H9 (cell line): ENCODE data around the gene NFAM1. TPM values are rescaled to one million over a fixed set of nuclear protein-coding genes. Genes with fewer than 3 reads are reported as not detected.

Experiments
- DNase-seq: peaks from one replicate; pipeline ENCODE4 v3.0.0-alpha.2; 2017
- H2AFZ ChIP-seq: one replicate; pipeline ENCODE4 v1.6.1; 2013; ENCODE audit warnings: mild to moderate bottlenecking, low read length, control low read depth, moderate library complexity
- H2AK5ac ChIP-seq: 2 replicates; pipeline ENCODE4 v1.6.1; 2013; ENCODE audit warnings: low read length, control low read depth, mixed read lengths; ENCODE audit not compliant: insufficient read length
- H2BK120ac ChIP-seq: one replicate; pipeline ENCODE4 v1.6.1; 2013; ENCODE audit warnings: low read depth, mild to moderate bottlenecking, low read length, control low read depth, inconsistent platforms; ENCODE audit not compliant: poor library complexity, severe bottlenecking
- H2BK12ac ChIP-seq: 2 replicates; pipeline ENCODE4 v1.6.1; 2013; ENCODE audit warnings: low read length, control low read depth, mixed read lengths, low read depth; ENCODE audit not compliant: insufficient read length
- H2BK15ac ChIP-seq: 2 replicates; pipeline ENCODE4 v1.6.1; 2013; ENCODE audit warnings: low read depth, low read length, control low read depth
- H2BK20ac ChIP-seq: one replicate; pipeline ENCODE4 v1.6.1; 2013; ENCODE audit warnings: low read depth, mild to moderate bottlenecking, low read length, control low read depth, inconsistent platforms; ENCODE audit not compliant: poor library complexity, severe bottlenecking
- H2BK5ac ChIP-seq: 2 replicates; pipeline ENCODE4 v1.6.1; 2013; ENCODE audit warnings: low read length, control low read depth, mixed read lengths; ENCODE audit not compliant: insufficient read length
- H3K14ac ChIP-seq: 2 replicates; pipeline ENCODE4 v1.6.1; 2013; ENCODE audit warnings: low read length, control low read depth; ENCODE audit not compliant: insufficient read depth
- H3K18ac ChIP-seq: 2 replicates; pipeline ENCODE4 v1.6.1; 2013; ENCODE audit warnings: low read depth, mild to moderate bottlenecking, mixed read lengths, low read length, control low read depth; ENCODE audit not compliant: insufficient read length
- H3K23ac ChIP-seq: 2 replicates; pipeline ENCODE4 v1.6.1; 2013; ENCODE audit warnings: low read length, control low read depth, mixed read lengths, low read depth; ENCODE audit not compliant: insufficient read length
- H3K23me2 ChIP-seq: 2 replicates; pipeline ENCODE4 v1.6.1; 2013; ENCODE audit warnings: low read depth, mild to moderate bottlenecking, mixed read lengths, low read length, control low read depth; ENCODE audit not compliant: insufficient read length, poor library complexity, severe bottlenecking
- H3K27ac ChIP-seq: 2 replicates; pipeline ENCODE4 v1.5.1; 2013; ENCODE audit warnings: low read length, control low read depth, mixed read lengths, low read depth; ENCODE audit not compliant: insufficient read length
- H3K27me3 ChIP-seq: 2 replicates; pipeline ENCODE4 v1.6.1; 2013; ENCODE audit warnings: low read length, control low read depth, inconsistent platforms; ENCODE audit not compliant: insufficient read depth
- H3K4ac ChIP-seq: 2 replicates; pipeline ENCODE4 v1.6.1; 2013; ENCODE audit warnings: low read depth, mild to moderate bottlenecking, control low read depth, inconsistent platforms, low read length, moderate library complexity
- H3K4me1 ChIP-seq: 2 replicates; pipeline ENCODE4 v1.6.1; 2013; ENCODE audit warnings: low read length, control low read depth, inconsistent platforms; ENCODE audit not compliant: insufficient read depth
- H3K4me2 ChIP-seq: 2 replicates; pipeline ENCODE4 v1.6.1; 2013; ENCODE audit warnings: low read length, control low read depth, mixed read lengths; ENCODE audit not compliant: insufficient read length, insufficient read depth
- H3K56ac ChIP-seq: 2 replicates; pipeline ENCODE4 v1.6.1; 2013; ENCODE audit warnings: low read depth, mild to moderate bottlenecking, mixed read lengths, low read length, control low read depth; ENCODE audit not compliant: insufficient read length
- H3K79me1 ChIP-seq: 2 replicates; pipeline ENCODE4 v1.6.1; 2013; ENCODE audit warnings: low read depth, mild to moderate bottlenecking, moderate library complexity, low read length, control low read depth, inconsistent platforms; ENCODE audit not compliant: insufficient read depth, poor library complexity, severe bottlenecking
- H3K79me2 ChIP-seq: 2 replicates; pipeline ENCODE4 v1.6.1; 2013; ENCODE audit warnings: low read length, control low read depth, inconsistent platforms; ENCODE audit not compliant: insufficient read depth
- H3K9ac ChIP-seq: 2 replicates; pipeline ENCODE4 v1.6.1; 2013; ENCODE audit warnings: low read length, control low read depth, mixed read lengths; ENCODE audit not compliant: insufficient read length; ENCODE audit errors: extremely low read depth
- H3K9me3 ChIP-seq: one replicate; pipeline ENCODE4 v1.6.1; 2013; ENCODE audit warnings: low read depth, low read length, inconsistent platforms; ENCODE audit not compliant: control insufficient read depth
- H3T11ph ChIP-seq: one replicate; pipeline ENCODE4 v1.6.1; 2013; ENCODE audit warnings: mild to moderate bottlenecking, low read length, control low read depth, inconsistent platforms
- H4K20me1 ChIP-seq: one replicate; pipeline ENCODE4 v1.6.1; 2013; ENCODE audit not compliant: control insufficient read depth, insufficient read length, insufficient read depth
- H4K5ac ChIP-seq: 2 replicates; pipeline ENCODE4 v1.6.1; 2013; ENCODE audit warnings: low read depth, mild to moderate bottlenecking, mixed read lengths, low read length, control low read depth; ENCODE audit not compliant: insufficient read length
- H4K8ac ChIP-seq: replicated peaks from 2 replicates; pipeline ENCODE4 v1.6.1; 2013; ENCODE audit warnings: low read length, control low read depth, mixed read lengths, low read depth; ENCODE audit not compliant: insufficient read length
- H4K91ac ChIP-seq: 2 replicates; pipeline ENCODE4 v1.6.1; 2013; ENCODE audit warnings: low read depth, mild to moderate bottlenecking, moderate library complexity, mixed read lengths, low read length, control low read depth; ENCODE audit not compliant: insufficient read length
- H3K27ac Mint-ChIP-seq, 3 experiments: 2 replicates in 2 of 3; 3 replicates in 1 of 3; pipeline ENCODE4 v1.8.0; 2020 to 2021; ENCODE audit warnings: mixed read lengths in 3 of 3, mild to moderate bottlenecking in 1 of 3, moderate library complexity in 1 of 3
- H3K27me3 Mint-ChIP-seq: 2 replicates; pipeline ENCODE4 v1.8.0; 2021; ENCODE audit warnings: low read depth, mild to moderate bottlenecking, moderate library complexity, mixed read lengths
- H3K36me3 Mint-ChIP-seq, 3 experiments: 2 replicates in 2 of 3; 3 replicates in 1 of 3; pipeline ENCODE4 v1.8.0; 2020 to 2021; ENCODE audit warnings: low read depth in 3 of 3, mixed read lengths in 3 of 3; ENCODE audit not compliant: insufficient read depth in 1 of 3
- H3K4me1 Mint-ChIP-seq, 2 experiments: 2 replicates each; pipeline ENCODE4 v1.8.0; 2020; ENCODE audit warnings: mixed read lengths in 2 of 2
- H3K4me3 Mint-ChIP-seq, 2 experiments: 2 replicates in 1 of 2; 3 replicates in 1 of 2; pipeline ENCODE4 v1.8.0; 2020 to 2021; ENCODE audit warnings: mild to moderate bottlenecking in 2 of 2, mixed read lengths in 2 of 2, moderate library complexity in 1 of 2
- H3K9me3 Mint-ChIP-seq, 2 experiments: 2 replicates in 1 of 2; 3 replicates in 1 of 2; pipeline ENCODE4 v1.8.0; 2020; ENCODE audit warnings: mild to moderate bottlenecking in 2 of 2, mixed read lengths in 2 of 2, moderate library complexity in 1 of 2
- CTCF ChIP-seq: fragments of 200-600 bp; sonication (generic); conservative IDR thresholded peaks from 3 replicates; pipeline ENCODE4 v1.8.0; 2021; ENCODE audit warnings: antibody characterized with exemption, mild to moderate bottlenecking
- WGBS: extraction: QIAGEN DNeasy Blood & Tissue Kit; methylation state at CpG from one replicate; pipeline ENCODE4 v1.1.7; 2013; ENCODE audit warnings: missing lambda C conversion rate, low lambda C conversion rate, mixed read lengths; ENCODE audit not compliant: insufficient read length; ENCODE audit errors: extremely low coverage; 5-methylcytosine and 5-hydroxymethylcytosine counted together
- total RNA-seq: library from RNA; stranded (reverse); gene quantifications from 2 replicates; pipeline ENCODE4 v1.2.1, GENCODE V29; 2021

The NFAM1 gene
- total RNA-seq, 1 experiment from 2014 or later, result 0.68 TPM

DNA sequence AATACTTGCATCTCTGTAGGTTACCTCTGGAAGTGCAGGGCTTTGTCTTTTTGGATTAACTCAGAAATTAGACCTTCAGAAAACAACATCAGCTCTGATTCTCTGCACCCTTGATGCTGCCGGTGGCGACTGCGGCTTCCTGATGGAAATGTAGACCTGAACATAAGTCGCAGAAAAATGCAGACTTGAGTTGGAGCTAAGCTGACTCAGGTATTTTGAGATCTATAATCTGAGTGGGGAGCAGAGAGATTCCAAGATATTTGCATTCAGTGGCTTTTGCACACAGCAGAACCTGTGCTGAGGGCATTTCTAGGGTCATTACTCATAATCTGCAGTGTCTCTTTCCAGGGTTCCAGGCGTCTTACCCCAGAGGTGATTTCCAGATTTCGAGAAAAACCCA is 18.7 kb upstream of the NFAM1 start:
- no CpG with 5 or more reads among the region's 6 CpGs for WGBS
- Histone ChIP-seq H4K8ac (no peak overlapping the region), H4K91ac (no peak overlapping the region), H3K27me3 (no peaks in the 10 kb centered on the region), H3K4ac (no peak overlapping the region), H3K4me1 (no peaks in the 10 kb centered on the region), H2AK5ac (no peak overlapping the region), H3K23ac (no peak overlapping the region), H2BK15ac (no peak overlapping the region), H3K18ac (no peak overlapping the region), H3K79me2 (no peaks in the 10 kb centered on the region), H3K9me3 (no peaks in the 10 kb centered on the region), H3K4me2 (no peak overlapping the region), H3K9ac (no peak overlapping the region), H3K79me1 (no peaks in the 10 kb centered on the region), H4K20me1 (no peaks in the 10 kb centered on the region), H2AFZ (no peak overlapping the region), H2BK120ac (no peak overlapping the region), H3K23me2 (no peaks in the 10 kb centered on the region), H2BK5ac (no peak overlapping the region), H3K27ac (no peak overlapping the region), H3K56ac (no peak overlapping the region), H3K14ac (no peak overlapping the region), H2BK20ac (no peak overlapping the region), H2BK12ac (no peak overlapping the region), H4K5ac (no peak overlapping the region), H3T11ph (no peak overlapping the region)
- H3K4me1 Mint-ChIP-seq, result peaks cover 0 to 6% of the 10 kb centered on the region in 2 experiments; a peak in 2 of 4 replicates
- H3K36me3 Mint-ChIP-seq, result no peaks in the 10 kb centered on the region; a peak in 1 of 7 replicates
- no peak for TF ChIP-seq CTCF
- H3K27ac Mint-ChIP-seq, result no peak overlapping the region
- no peak for DNase-seq
- H3K9me3 Mint-ChIP-seq, result peaks cover 0 to 2% of the 10 kb centered on the region in 2 experiments; a peak in 2 of 5 replicates
- H3K27me3 Mint-ChIP-seq, result peaks cover 40% of the 10 kb centered on the region
- H3K4me3 Mint-ChIP-seq, result no peak overlapping the region
